Right atrium auricular region (tissue), 2 donors: ENCODE results near the gene PRDM5. TPM values are rescaled to one million over a fixed set of nuclear protein-coding genes. Genes with fewer than 3 reads are reported as not detected.

Experiments used
- DNase-seq: peaks from one replicate; pipeline ENCODE4 v3.0.0-alpha.2; 2019; ENCODE audit warnings: low spot score
- H3K27ac ChIP-seq, 2 donors: fragments of 200-600 bp; sonication (generic); 1 replicate in 1 of 2; 2 replicates in 1 of 2; pipeline ENCODE4 v1.5.1; 2016 to 2019
- H3K27me3 ChIP-seq, 2 donors: fragments of 200-600 bp; sonication (generic); one replicate each; pipeline versions ENCODE4 v1.5.1 to v1.6.0; 2017 to 2019
- H3K36me3 ChIP-seq: fragments of 200-600 bp; sonication (generic); one replicate; pipeline ENCODE4 v1.5.1; 2016
- H3K4me1 ChIP-seq, 2 donors: fragments of 200-600 bp; sonication (generic); one replicate each; pipeline versions ENCODE4 v1.5.1 to v1.6.0; 2017 to 2019
- H3K4me3 ChIP-seq, 2 donors: fragments of 200-600 bp; sonication (generic); 1 replicate in 1 of 2; 2 replicates in 1 of 2; pipeline ENCODE4 v1.5.1; 2017 to 2019; ENCODE audit warnings: mild to moderate bottlenecking in 1 of 2, moderate library complexity in 1 of 2
- H3K9me3 ChIP-seq, 2 donors: fragments of 200-600 bp; sonication (generic); one replicate each; pipeline ENCODE4 v1.5.1; 2019
- CTCF ChIP-seq, 2 donors: fragments of 200-600 bp; sonication (generic); IDR thresholded peaks; one replicate each; pipeline ENCODE4 v1.5.1; 2019; ENCODE audit warnings: antibody characterized with exemption in 2 of 2
- total RNA-seq, 2 donors: library from RNA; depleted of rRNA; stranded (reverse); fragments of >200 nt; gene quantifications; one replicate each; pipeline ENCODE4 v1.1.0, GENCODE V29; 2016

The PRDM5 gene
- total RNA-seq, 2 donors from 2014 or later: 8.1 to 12.8 TPM

GRCh38 chr4:120808475-120809141, 113.9 kb downstream of the PRDM5 start:
- no peak for DNase-seq
- Histone ChIP-seq H3K27ac (no peak overlapping the region), H3K27me3 (no peaks in the 10 kb centered on the region), H3K4me3 (no peak overlapping the region), H3K9me3 (peaks cover 0 to 24% of the 10 kb centered on the region in 2 donors), H3K36me3 (peaks cover 12% of the 10 kb centered on the region), H3K4me1 (no peaks in the 10 kb centered on the region)
- no peak for TF ChIP-seq CTCF (IDR thresholded peaks at IDR 0.05)

- no peak overlapping the region for H3K27ac ChIP-seq
Observed at GRCh38 chr4:120801137-120801758, 121.3 kb downstream of the PRDM5 start.

DNA sequence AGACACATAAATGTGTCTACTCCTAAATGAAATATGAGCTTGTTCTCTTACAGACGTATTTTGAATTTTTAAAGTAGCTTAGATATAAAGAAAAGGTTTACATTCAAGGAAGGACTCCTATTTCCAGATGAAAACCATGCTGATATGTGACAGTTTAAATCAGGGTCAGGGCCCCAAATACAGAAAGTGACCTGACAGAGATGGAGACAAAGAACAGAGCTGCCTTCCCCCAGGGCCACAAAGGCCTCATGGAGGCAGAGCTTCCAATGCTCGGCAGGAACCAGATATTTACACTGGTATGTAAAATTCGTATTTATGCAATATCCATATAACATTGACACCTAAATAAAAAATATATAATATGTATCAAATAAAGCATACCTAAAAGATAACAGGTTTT, 124.0 kb downstream of the PRDM5 start:
- Histone ChIP-seq H3K9me3 (no peaks in the 10 kb centered on the region), H3K36me3 (no peaks in the 10 kb centered on the region), H3K4me3 (no peak overlapping the region), H3K27me3 (no peaks in the 10 kb centered on the region), H3K4me1 (peaks cover 0 to 7% of the 10 kb centered on the region in 2 donors), H3K27ac (no peak overlapping the region)
- DNase-seq: no peak
- TF ChIP-seq CTCF (IDR thresholded peaks at IDR 0.05): no peak

More at GRCh38 chr4:120801137-120801758, 121.3 kb downstream of the PRDM5 start:
- DNase-seq: peak; percentile 58
- Histone ChIP-seq H3K4me3 (no peak overlapping the region), H3K27me3 (no peaks in the 10 kb centered on the region), H3K36me3 (no peaks in the 10 kb centered on the region), H3K9me3 (peaks cover 0 to 2% of the 10 kb centered on the region in 2 donors), H3K4me1 (peaks cover 0 to 7% of the 10 kb centered on the region in 2 donors)
- no peak for TF ChIP-seq CTCF (IDR thresholded peaks at IDR 0.05)

DNA sequence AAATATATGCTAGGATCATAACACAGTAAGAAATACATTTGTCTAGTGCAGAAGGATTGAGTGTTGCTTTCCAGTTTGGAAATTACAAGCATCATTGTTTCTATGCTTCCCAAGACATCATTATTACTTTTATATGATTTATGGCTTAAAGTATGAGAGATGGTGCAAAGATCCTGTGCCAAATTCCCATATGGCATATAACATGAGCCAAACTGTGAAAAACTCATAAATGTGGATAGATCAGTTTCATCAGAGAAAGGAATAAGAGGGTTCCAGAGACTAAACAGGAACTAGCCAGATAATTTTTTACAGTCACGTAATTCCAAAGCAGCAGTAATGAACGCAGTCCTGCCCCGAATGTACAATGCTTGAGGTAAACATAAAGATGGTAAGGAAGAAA, 126.3 kb downstream of the PRDM5 start:
- no peak overlapping the region for H3K4me3 ChIP-seq
- no peak for TF ChIP-seq CTCF (IDR thresholded peaks at IDR 0.05)
- H3K4me1 ChIP-seq: peaks cover 0 to 4% of the 10 kb centered on the region in 2 donors
- DNase-seq: no peak
- no peaks in the 10 kb centered on the region for H3K36me3 ChIP-seq
- H3K27ac ChIP-seq: no peak overlapping the region
- no peaks in the 10 kb centered on the region for H3K27me3 ChIP-seq
- no peaks in the 10 kb centered on the region for H3K9me3 ChIP-seq

DNA sequence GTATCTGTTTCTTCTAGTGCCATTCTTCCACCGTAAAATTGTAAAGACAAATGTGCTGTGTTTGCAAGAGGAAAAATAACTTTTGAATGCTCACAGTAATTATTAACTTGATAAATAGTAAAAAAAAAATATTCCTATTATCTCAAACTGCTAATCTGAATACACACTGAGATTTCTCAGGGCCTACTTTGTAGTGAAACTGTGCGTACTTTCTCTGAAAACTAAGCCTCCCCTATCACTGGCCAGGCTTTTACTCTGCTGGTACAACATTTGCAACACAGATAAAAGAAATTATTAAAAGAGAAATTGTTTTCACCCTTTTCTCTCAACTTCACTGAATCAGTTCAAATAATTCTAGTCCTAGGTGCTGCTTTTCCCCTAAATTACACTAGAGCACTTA, 137.3 kb downstream of the PRDM5 start:
- no peak for TF ChIP-seq CTCF (IDR thresholded peaks at IDR 0.05)
- Histone ChIP-seq H3K27me3 (no peaks in the 10 kb centered on the region), H3K36me3 (no peaks in the 10 kb centered on the region), H3K27ac (no peak overlapping the region), H3K4me3 (no peak overlapping the region), H3K4me1 (no peaks in the 10 kb centered on the region), H3K9me3 (no peaks in the 10 kb centered on the region)
- DNase-seq: no peak
